Central memory CD8-positive, alpha-beta T cell (primary cell): ENCODE results near the gene GADL1.

Experiments
- ATAC-seq: fragments of 150-1000 bp; cut with Tn5 transposase; replicated peaks from 2 replicates; pipeline ENCODE4 v1.10.0; 2022; ENCODE audit warnings: mild to moderate bottlenecking, moderate FRiP score, moderate number of reproducible peaks; ENCODE audit not compliant: poor library complexity, severe bottlenecking; ENCODE audit errors: extremely low read depth
- DNase-seq, 2 donors: peaks; one replicate each; pipeline ENCODE4 v3.0.0; 2021; ENCODE audit warnings: low spot score in 2 of 2
- H3K27ac Mint-ChIP-seq: one replicate; pipeline ENCODE4 v1.8.0; 2022; ENCODE audit warnings: low read depth, mild to moderate bottlenecking, moderate library complexity, mixed read lengths
- H3K27me3 Mint-ChIP-seq: one replicate; pipeline ENCODE4 v1.8.0; 2022; ENCODE audit warnings: mixed read lengths
- H3K36me3 Mint-ChIP-seq: one replicate; pipeline ENCODE4 v1.8.0; 2022; ENCODE audit warnings: mild to moderate bottlenecking, moderate library complexity, mixed read lengths; ENCODE audit not compliant: insufficient read depth
- H3K4me1 Mint-ChIP-seq: one replicate; pipeline ENCODE4 v1.8.0; 2022; ENCODE audit warnings: mixed read lengths
- H3K4me3 Mint-ChIP-seq: one replicate; pipeline ENCODE4 v1.8.0; 2022; ENCODE audit warnings: mild to moderate bottlenecking, moderate library complexity, mixed read lengths
- H3K9me3 Mint-ChIP-seq: one replicate; pipeline ENCODE4 v1.8.0; 2022; ENCODE audit warnings: mixed read lengths

Gene GADL1

DNA sequence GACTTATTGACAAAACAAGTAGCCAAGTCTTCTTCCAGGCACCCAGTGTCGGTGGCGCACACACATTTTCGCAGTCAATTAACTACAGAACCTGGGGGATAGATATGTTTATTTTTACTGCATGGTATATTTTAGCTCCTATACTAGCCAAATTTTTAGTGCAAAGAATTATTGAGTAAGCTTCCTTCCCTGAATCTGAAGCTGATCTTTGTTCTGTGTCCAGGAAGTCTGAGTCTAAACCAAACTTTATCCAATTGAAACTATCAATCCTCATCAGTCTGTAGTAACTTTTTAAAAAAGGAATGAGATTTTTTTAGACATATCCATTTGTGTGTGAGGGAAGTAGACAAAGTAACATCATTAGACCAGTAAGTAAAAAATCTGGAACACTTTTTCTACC is 133.1 kb downstream of the GADL1 start:
- Mint-ChIP-seq H3K36me3 (no peaks in the 10 kb centered on the region), H3K4me1 (no peaks in the 10 kb centered on the region), H3K9me3 (no peaks in the 10 kb centered on the region), H3K27ac (no peak overlapping the region), H3K27me3 (no peaks in the 10 kb centered on the region), H3K4me3 (no peak overlapping the region)
- no peak for DNase-seq
- ATAC-seq, result no peak

DNA sequence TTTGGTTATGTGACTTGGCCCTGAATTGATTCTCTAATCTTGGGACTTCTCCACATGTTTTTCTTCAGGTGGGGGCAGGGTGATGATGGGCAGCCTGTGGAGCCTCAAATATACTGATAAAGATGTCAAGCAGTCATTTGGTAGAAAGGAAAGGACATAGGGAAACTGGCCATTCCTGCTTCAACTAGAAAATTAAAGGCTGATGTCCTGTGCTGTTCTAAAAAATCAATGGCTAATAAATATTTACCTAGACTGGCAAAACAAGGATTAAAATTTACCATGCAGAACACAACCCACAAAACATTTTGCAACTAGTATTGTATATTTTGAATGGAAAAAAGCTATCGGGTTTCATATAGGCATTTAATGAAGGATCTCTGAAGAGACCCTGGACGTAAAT is 133.7 kb downstream of the GADL1 start:
- Mint-ChIP-seq H3K27me3 (no peaks in the 10 kb centered on the region), H3K9me3 (no peaks in the 10 kb centered on the region), H3K4me3 (no peak overlapping the region), H3K4me1 (no peaks in the 10 kb centered on the region), H3K27ac (no peak overlapping the region), H3K36me3 (no peaks in the 10 kb centered on the region)
- no peak for ATAC-seq
- DNase-seq, result no peak

GRCh38 chr3:30760040-30760695 is 134.3 kb downstream of the GADL1 start:
- DNase-seq, result no peak
- no peaks in the 10 kb centered on the region for H3K9me3 Mint-ChIP-seq
- no peaks in the 10 kb centered on the region for H3K36me3 Mint-ChIP-seq
- H3K27me3 Mint-ChIP-seq, result no peaks in the 10 kb centered on the region
- no peak for ATAC-seq
- no peaks in the 10 kb centered on the region for H3K4me1 Mint-ChIP-seq
- H3K4me3 Mint-ChIP-seq, result no peak overlapping the region
- no peak overlapping the region for H3K27ac Mint-ChIP-seq

DNA sequence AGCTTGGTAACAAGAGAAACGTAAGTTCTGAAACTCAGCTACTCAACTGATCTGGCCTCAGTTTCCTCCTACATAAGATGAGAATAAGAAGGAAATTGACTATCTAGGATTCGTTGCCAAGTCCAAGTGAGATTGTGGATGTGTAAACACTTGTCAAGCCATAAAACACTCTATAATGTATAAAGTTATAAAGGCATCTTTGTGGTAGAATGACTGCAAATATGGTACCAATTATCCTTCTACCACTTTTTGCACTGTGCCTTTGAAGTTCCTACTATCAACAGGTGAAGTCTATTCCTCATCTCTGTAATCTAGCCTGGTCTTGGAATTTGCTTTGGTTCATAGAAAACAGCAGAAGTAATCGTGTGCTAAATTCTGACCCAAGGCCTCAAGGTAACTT is 138.2 kb downstream of the GADL1 start:
- Mint-ChIP-seq H3K4me1 (no peaks in the 10 kb centered on the region), H3K27ac (no peak overlapping the region), H3K36me3 (peaks cover 2% of the 10 kb centered on the region), H3K9me3 (no peaks in the 10 kb centered on the region), H3K4me3 (no peak overlapping the region), H3K27me3 (peaks cover 6% of the 10 kb centered on the region)
- DNase-seq, result no peak
- no peak for ATAC-seq

GRCh38 chr3:30754426-30754825 is 140.0 kb downstream of the GADL1 start:
- Mint-ChIP-seq H3K27ac (no peak overlapping the region), H3K9me3 (no peaks in the 10 kb centered on the region), H3K4me1 (no peaks in the 10 kb centered on the region), H3K36me3 (peaks cover 2% of the 10 kb centered on the region), H3K4me3 (no peak overlapping the region), H3K27me3 (peaks cover 10% of the 10 kb centered on the region)
- DNase-seq (no peak), ATAC-seq (no peak)

DNA sequence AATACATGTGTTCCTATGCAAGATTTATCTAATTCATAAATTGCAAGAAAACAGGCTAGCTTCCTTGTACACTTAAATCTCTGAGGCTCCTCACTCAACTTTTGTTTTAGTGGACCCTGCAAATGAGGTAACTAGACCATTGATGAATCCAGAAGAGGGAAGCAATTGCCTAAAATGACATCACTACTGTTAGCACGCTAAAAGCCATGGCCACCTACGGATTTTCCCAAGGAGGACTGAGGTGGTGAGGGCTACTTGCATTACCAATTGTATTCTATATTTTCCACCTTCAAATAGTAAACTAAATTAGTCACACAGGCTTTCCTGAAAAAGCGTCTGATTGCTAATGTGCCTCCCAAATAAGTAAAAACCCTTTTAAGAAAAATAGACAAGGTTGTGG is 140.7 kb downstream of the GADL1 start:
- Mint-ChIP-seq H3K27me3 (peaks cover 16% of the 10 kb centered on the region), H3K4me1 (no peaks in the 10 kb centered on the region), H3K9me3 (no peaks in the 10 kb centered on the region), H3K36me3 (peaks cover 2% of the 10 kb centered on the region), H3K4me3 (no peak overlapping the region), H3K27ac (no peak overlapping the region)
- ATAC-seq (no peak), DNase-seq (no peak)

DNA sequence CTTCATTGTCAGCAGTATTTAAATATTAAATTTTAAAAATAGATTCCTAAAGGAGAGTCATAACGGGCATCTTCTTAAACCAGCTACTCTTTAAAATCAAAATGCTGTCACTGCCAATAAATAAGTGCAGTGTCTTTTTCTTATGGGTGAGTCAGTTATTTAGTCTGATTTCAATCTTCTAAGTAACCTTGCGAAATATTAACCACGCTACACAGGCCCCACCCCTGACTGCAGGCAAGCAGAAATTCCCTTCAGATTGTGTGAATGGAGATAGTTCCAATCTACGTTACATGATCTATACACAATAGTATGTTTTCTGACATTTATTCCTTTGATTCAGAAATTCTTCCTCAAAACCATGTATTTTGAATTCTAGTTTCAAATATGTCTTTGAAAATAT is 141.5 kb downstream of the GADL1 start:
- no peak overlapping the region for H3K4me3 Mint-ChIP-seq
- H3K4me1 Mint-ChIP-seq, result no peaks in the 10 kb centered on the region
- no peak overlapping the region for H3K27ac Mint-ChIP-seq
- no peaks in the 10 kb centered on the region for H3K9me3 Mint-ChIP-seq
- H3K36me3 Mint-ChIP-seq, result peaks cover 2% of the 10 kb centered on the region
- no peak for ATAC-seq
- H3K27me3 Mint-ChIP-seq, result peaks cover 21% of the 10 kb centered on the region
- DNase-seq, result no peak

DNA sequence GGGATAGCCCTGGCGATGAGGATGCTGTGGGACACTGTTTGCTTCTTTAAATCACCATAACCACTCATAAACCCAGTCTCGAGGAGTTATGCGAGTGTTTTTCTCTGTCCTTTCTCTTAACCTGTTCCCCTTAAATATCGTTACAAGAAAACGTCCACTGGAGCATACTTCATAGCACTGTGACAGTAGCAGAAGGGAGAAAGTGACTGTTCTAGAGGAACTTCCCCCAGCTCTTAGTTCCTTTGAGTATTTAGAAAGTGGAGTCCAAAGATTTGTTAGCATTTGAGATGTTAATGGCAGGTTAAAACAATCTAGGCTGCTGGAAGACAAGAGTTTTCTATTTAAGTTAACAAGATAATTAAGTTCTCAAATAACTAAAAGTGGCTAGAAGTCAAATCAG is 142.0 kb downstream of the GADL1 start:
- Mint-ChIP-seq H3K4me3 (no peak overlapping the region), H3K9me3 (no peaks in the 10 kb centered on the region), H3K36me3 (peaks cover 2% of the 10 kb centered on the region), H3K4me1 (no peaks in the 10 kb centered on the region), H3K27ac (no peak overlapping the region), H3K27me3 (peaks cover 21% of the 10 kb centered on the region)
- ATAC-seq (no peak), DNase-seq (no peak)

GRCh38 chr3:30751610-30752299 is 142.7 kb downstream of the GADL1 start:
- no peaks in the 10 kb centered on the region for H3K4me1 Mint-ChIP-seq
- peaks cover 21% of the 10 kb centered on the region for H3K27me3 Mint-ChIP-seq
- peaks cover 2% of the 10 kb centered on the region for H3K36me3 Mint-ChIP-seq
- no peak overlapping the region for H3K4me3 Mint-ChIP-seq
- ATAC-seq, result no peak
- DNase-seq, result no peak
- H3K9me3 Mint-ChIP-seq, result no peaks in the 10 kb centered on the region
- H3K27ac Mint-ChIP-seq, result no peak overlapping the region

- Mint-ChIP-seq H3K27ac (no peak overlapping the region), H3K4me3 (no peak overlapping the region), H3K9me3 (no peaks in the 10 kb centered on the region), H3K27me3 (peaks cover 21% of the 10 kb centered on the region), H3K36me3 (peaks cover 2% of the 10 kb centered on the region), H3K4me1 (no peaks in the 10 kb centered on the region)
- no peak for ATAC-seq
- no peak for DNase-seq
Observed at GRCh38 chr3:30750967-30751366, 143.5 kb downstream of the GADL1 start.

GRCh38 chr3:30749230-30749629 is 145.2 kb downstream of the GADL1 start:
- H3K27me3 Mint-ChIP-seq, result peaks cover 21% of the 10 kb centered on the region
- peaks cover 2% of the 10 kb centered on the region for H3K36me3 Mint-ChIP-seq
- H3K4me1 Mint-ChIP-seq, result no peaks in the 10 kb centered on the region
- no peak overlapping the region for H3K4me3 Mint-ChIP-seq
- ATAC-seq, result no peak
- no peak overlapping the region for H3K27ac Mint-ChIP-seq
- no peak for DNase-seq
- no peaks in the 10 kb centered on the region for H3K9me3 Mint-ChIP-seq

- ATAC-seq, result no peak
- H3K4me3 Mint-ChIP-seq, result no peak overlapping the region
- no peaks in the 10 kb centered on the region for H3K9me3 Mint-ChIP-seq
- H3K4me1 Mint-ChIP-seq, result no peaks in the 10 kb centered on the region
- no peak for DNase-seq
- H3K36me3 Mint-ChIP-seq, result peaks cover 2% of the 10 kb centered on the region
- no peak overlapping the region for H3K27ac Mint-ChIP-seq
- peaks cover 21% of the 10 kb centered on the region for H3K27me3 Mint-ChIP-seq
Observed at GRCh38 chr3:30747771-30748281, 146.6 kb downstream of the GADL1 start.

DNA sequence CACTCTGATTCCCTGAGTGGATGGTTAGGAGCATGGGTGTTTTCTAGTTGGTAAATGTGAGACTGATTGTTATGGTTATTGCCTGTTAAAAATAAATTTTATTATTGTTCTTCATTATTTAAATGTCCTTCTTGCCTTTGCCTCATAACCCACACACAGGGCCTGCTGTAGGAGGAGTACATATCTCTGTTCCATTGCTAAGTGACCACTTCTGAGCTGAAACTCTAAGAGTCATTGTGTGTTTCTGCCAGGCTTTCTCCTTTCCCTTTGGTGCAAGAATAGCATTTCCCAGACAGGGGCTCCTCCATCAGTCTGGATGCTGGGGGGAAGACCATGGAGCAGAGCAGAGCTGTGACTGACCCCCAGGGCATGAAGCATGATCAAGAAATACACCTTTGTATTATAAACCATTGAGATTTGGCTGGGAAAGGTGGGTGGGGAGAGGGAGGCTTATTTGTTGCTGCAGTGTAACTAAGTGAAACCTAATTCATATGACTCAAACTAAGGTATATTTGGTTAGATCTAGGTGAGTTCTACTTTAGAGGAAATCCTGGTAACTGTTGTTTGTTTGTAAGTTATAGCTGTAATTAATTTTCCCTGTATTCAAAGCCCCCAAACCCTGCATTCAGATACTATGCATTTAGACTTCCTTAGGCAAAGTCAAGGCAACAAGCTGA is 150.7 kb downstream of the GADL1 start:
- ATAC-seq, result no peak
- Mint-ChIP-seq H3K27me3 (peaks cover 5% of the 10 kb centered on the region), H3K27ac (no peak overlapping the region), H3K4me3 (no peak overlapping the region), H3K36me3 (no peaks in the 10 kb centered on the region), H3K4me1 (no peaks in the 10 kb centered on the region), H3K9me3 (no peaks in the 10 kb centered on the region)
- DNase-seq, result no peak
